Measurements from ENCODE around the gene MBNL2.

GRCh38 chr13:97408938-97409337 lies 186.8 kb downstream of the MBNL2 start:
- TF ChIP-seq POLR2A (IDR thresholded peaks at IDR 0.05) (no peak), CTCF (IDR thresholded peaks at IDR 0.05) (no peak)
